ENCODE measurements around the gene RANBP1. TPM values are rescaled to one million over a fixed set of nuclear protein-coding genes. Genes with fewer than 3 reads are reported as not detected.

The RANBP1 gene
- total RNA-seq, 4 donors from 2014 or later: 135 to 238 (median 176) TPM

- no peaks in the 10 kb centered on the region for H3K9me3 ChIP-seq
- H3K27ac ChIP-seq: no peak overlapping the region
- DNase-seq (ENCODE audit: low spot score in 2 of 2): no peak
- WGBS, 2 donors: 88 to 92% methylated on average over 17 of the region's 17 CpGs
- H3K27me3 ChIP-seq: no peaks in the 10 kb centered on the region
- no peak overlapping the region for H3K4me3 ChIP-seq
- TF ChIP-seq EP300 (IDR thresholded peaks at IDR 0.05): no peak
- TF ChIP-seq POLR2A (IDR thresholded peaks at IDR 0.05): no peak
- no peak for TF ChIP-seq CTCF (IDR thresholded peaks at IDR 0.05)
- H3K36me3 ChIP-seq: peaks cover 2 to 89% (median 29%) of the 10 kb centered on the region in 3 donors
- H3K4me1 ChIP-seq: peaks cover 0 to 14% (median 6%) of the 10 kb centered on the region in 4 donors
These were observed 26.5 kb upstream of the RANBP1 start for GRCh38 chr22:20089226-20089976.

GRCh38 chr22:20089977-20090729, 25.8 kb upstream of the RANBP1 start:
- Histone ChIP-seq H3K4me3 (no peak overlapping the region), H3K27ac (no peak overlapping the region), H3K9me3 (no peaks in the 10 kb centered on the region), H3K27me3 (no peaks in the 10 kb centered on the region), H3K36me3 (peaks cover 6 to 97% (median 29%) of the 10 kb centered on the region in 3 donors), H3K4me1 (peaks cover 0 to 6% (median 1%) of the 10 kb centered on the region in 4 donors)
- DNase-seq (ENCODE audit: low spot score in 2 of 2): no peak
- TF ChIP-seq EP300 (IDR thresholded peaks at IDR 0.05) (no peak), POLR2A (IDR thresholded peaks at IDR 0.05) (no peak), CTCF (IDR thresholded peaks at IDR 0.05) (no peak)
- WGBS, 2 donors: 84 to 93% methylated on average over 11 of the region's 11 CpGs

- 91 to 96% methylated on average over 9 of the region's 9 CpGs for WGBS, 2 donors
- no peaks in the 10 kb centered on the region for H3K4me1 ChIP-seq
- DNase-seq (ENCODE audit: low spot score in 2 of 2): no peak
- H3K27ac ChIP-seq: no peak overlapping the region
- H3K9me3 ChIP-seq: peaks cover 0 to under 1% (median 0%) of the 10 kb centered on the region in 4 donors
- TF ChIP-seq POLR2A (IDR thresholded peaks at IDR 0.05) (no peak), EP300 (IDR thresholded peaks at IDR 0.05) (no peak), CTCF (IDR thresholded peaks at IDR 0.05) (no peak)
- H3K36me3 ChIP-seq: peaks cover 6 to 100% (median 29%) of the 10 kb centered on the region in 3 donors
- no peak overlapping the region for H3K4me3 ChIP-seq
- no peaks in the 10 kb centered on the region for H3K27me3 ChIP-seq
These were observed 25.1 kb upstream of the RANBP1 start for GRCh38 chr22:20090730-20091240.

- no peak for TF ChIP-seq EP300 (IDR thresholded peaks at IDR 0.05)
- TF ChIP-seq CTCF (IDR thresholded peaks at IDR 0.05): no peak
- no peak for TF ChIP-seq POLR2A (IDR thresholded peaks at IDR 0.05)
- WGBS, 2 donors: 94 to 95% methylated on average over 16 of the region's 16 CpGs
- peaks cover 0 to 10% (median 0%) of the 10 kb centered on the region in 4 donors for H3K9me3 ChIP-seq
- no peaks in the 10 kb centered on the region for H3K4me1 ChIP-seq
- H3K4me3 ChIP-seq: no peak overlapping the region
- no peaks in the 10 kb centered on the region for H3K27me3 ChIP-seq
- H3K36me3 ChIP-seq: peaks cover 6 to 100% (median 22%) of the 10 kb centered on the region in 3 donors
- no peak for DNase-seq (ENCODE audit: low spot score in 2 of 2)
- no peak overlapping the region for H3K27ac ChIP-seq
These were observed 24.0 kb upstream of the RANBP1 start for GRCh38 chr22:20091690-20092476.

Measured in tibial nerve (tissue), 4 donors.